AG04449 (cell line): Measurements from ENCODE around the gene C4BPB.

ENCODE experiments used
- CTCF ChIA-PET: fragments of 350-600 bp; formaldehyde crosslinking; extraction: SDS; loops from one replicate; lab custom pipeline; 2021; ENCODE audit warnings: antibody characterized with exemption; lab: Yijun Ruan, JAX
- POLR2A ChIA-PET: fragments of 400-600, 350-600 bp; formaldehyde crosslinking; extraction: SDS; loops from one replicate; lab custom pipeline; 2020; ENCODE audit warnings: antibody characterized with exemption, inconsistent platforms; lab: Yijun Ruan, JAX
- DNase-seq: peaks from one replicate; pipeline ENCODE4 v3.0.0-alpha.2; 2010; ENCODE audit warnings: low read depth, low spot score
- H3K4me3 ChIP-seq: 2 replicates; pipeline ENCODE4 v1.5.1; 2011; ENCODE audit warnings: low read depth, mild to moderate bottlenecking, control low read depth, low read length
- TF ChIP-seq, protein P1 (sequence below): IDR thresholded peaks from one replicate; pipeline ENCODE4 v1.5.1; 2011; ENCODE audit warnings: mild to moderate bottlenecking, moderate library complexity, low read length, control low read depth, inconsistent platforms; ENCODE audit not compliant: insufficient read depth; ENCODE audit errors: missing control alignments

C4BPB gene

DNA sequence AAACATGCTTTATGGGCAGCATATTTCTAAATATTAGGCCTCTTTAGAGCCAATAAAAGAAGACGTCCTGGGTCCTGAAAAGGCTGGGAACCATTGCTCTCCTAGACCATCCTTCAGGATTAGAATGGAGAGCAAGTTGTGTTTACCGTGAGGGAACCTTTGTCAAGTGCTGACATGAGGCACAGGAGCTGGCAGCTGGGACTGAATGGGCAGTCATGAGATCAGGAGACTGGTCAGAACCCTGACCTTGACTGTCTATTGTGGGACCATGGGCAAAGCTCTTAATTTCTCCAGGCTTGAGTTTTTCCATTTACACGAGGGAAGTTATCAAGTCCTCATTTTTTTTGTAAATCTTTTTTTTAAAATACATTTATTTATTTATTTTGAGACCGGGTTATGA lies 30.4 kb upstream of the C4BPB start:
- POLR2A ChIA-PET, result no interaction called here
- TF ChIP-seq, protein P1, sequence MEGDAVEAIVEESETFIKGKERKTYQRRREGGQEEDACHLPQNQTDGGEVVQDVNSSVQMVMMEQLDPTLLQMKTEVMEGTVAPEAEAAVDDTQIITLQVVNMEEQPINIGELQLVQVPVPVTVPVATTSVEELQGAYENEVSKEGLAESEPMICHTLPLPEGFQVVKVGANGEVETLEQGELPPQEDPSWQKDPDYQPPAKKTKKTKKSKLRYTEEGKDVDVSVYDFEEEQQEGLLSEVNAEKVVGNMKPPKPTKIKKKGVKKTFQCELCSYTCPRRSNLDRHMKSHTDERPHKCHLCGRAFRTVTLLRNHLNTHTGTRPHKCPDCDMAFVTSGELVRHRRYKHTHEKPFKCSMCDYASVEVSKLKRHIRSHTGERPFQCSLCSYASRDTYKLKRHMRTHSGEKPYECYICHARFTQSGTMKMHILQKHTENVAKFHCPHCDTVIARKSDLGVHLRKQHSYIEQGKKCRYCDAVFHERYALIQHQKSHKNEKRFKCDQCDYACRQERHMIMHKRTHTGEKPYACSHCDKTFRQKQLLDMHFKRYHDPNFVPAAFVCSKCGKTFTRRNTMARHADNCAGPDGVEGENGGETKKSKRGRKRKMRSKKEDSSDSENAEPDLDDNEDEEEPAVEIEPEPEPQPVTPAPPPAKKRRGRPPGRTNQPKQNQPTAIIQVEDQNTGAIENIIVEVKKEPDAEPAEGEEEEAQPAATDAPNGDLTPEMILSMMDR, result no peak

DNA sequence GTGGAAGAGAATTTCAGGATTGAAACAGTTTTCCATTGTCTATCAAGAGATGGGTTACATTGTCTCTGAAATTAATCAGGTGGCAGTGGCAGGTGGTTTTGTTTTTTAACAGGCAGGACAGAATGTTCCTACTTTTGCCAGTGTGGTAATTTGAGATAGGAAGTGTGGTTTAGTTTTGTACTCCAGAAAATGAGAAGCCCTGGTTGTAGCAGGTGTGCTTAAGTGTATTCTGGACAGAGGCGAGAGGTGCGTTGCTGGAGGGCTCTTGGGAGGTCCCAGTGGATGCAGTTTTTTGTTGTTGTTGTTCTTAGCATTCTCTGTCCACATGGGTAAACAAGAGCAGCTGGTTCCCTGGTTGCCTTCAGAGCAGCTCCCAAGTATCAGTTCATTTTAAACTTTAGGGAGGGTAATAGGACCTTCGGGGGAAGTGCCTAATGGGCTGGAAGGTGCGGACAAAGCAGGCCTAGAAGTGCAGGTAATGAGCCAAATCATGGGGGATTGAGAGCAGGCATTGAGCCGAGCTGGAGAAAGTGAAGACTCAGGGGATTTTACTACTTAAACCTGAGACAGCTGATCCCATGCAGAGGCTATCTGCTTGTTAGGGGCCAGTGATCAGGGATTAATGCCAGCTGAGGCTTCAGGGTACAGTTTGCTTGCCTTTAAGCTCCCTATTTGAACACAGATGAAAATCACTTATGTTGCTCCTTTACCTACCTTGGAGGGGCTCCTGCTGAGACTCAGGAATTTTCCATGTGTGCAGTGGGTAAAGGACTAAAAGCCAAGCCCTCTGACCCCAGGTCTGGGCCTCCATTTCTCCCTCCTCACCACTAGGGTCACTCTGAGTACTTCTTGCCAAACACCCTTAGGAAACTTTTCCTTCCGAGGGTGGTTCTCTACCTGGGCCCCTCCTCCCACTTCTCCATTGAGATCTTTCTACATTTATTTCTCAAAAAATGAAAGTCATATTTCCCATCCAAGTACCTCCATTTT lies 29.5 kb upstream of the C4BPB start:
- H3K4me3 ChIP-seq, result no peak overlapping the region
- CTCF ChIA-PET, result interaction anchor here (1.0 to 3.6 kb wide), 3 partner anchors 9 to 20 kb away, joined by 3 to 14 read pairs (median 3); no protein-coding TSS in a partner anchor
- TF ChIP-seq, protein P1, result no peak
- no peak for DNase-seq
- POLR2A ChIA-PET, result no interaction called here

More for the DNA sequence above, 30.4 kb upstream of the C4BPB start:
- CTCF ChIA-PET, result interaction anchor here (1.0 to 3.6 kb wide), 3 partner anchors 8 to 21 kb away, joined by 3 to 14 read pairs (median 4); no protein-coding TSS in a partner anchor
- no peak overlapping the region for H3K4me3 ChIP-seq
- DNase-seq, result no peak

DNA sequence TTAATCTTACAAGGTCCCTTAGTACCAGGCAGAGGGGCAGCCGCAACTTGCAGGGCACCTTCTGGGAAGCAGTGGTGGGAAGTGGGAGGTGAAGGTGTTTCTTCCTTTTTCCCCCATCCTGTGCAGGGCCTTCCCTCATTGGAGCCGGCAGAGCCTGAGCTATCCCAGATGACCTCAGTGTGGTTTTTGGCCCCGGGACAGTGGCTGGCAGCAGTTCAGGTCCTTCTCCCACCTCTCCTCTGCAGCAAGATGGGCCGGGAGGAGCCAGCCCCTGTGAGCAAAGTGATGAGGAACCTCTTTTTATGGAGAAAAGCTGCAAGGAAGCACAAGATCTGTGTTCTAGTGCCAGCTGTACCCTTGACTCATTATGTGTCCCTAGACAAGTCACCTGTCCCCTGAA lies 28.8 kb upstream of the C4BPB start:
- POLR2A ChIA-PET, result no interaction called here

DNA sequence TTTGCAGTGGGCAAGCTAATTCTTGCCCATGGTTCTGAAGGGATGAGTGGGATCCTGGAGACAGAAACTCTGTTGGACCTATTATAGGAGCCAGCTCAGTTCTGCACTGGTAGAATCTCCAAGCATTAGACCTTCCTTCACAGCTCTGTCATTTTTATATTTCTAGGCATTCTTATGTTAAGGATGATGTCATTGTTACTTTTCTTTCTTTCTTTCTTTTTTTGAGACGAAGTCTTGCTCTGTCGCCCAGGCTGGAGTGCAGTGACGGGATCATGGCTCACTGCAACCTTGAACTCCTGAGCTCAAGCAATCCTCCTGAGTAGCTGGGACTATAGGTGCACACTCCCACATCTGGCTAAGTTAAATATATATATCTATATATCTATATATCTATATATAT lies 28.1 kb upstream of the C4BPB start:
- ChIA-PET POLR2A (no interaction called here), CTCF (interaction anchor here (0.9 to 1.4 kb wide), 5 partner anchors 8 to 20 kb away, joined by 3 to 5 read pairs (median 3); partner anchors contain the start of gene PFKFB2)
- H3K4me3 ChIP-seq, result no peak overlapping the region
- DNase-seq, result no peak
- TF ChIP-seq, protein P1, result no peak

More for the DNA sequence above, 28.8 kb upstream of the C4BPB start:
- DNase-seq, result no peak
- CTCF ChIA-PET, result interaction anchor here (0.9 to 1.4 kb wide), 4 partner anchors 11 to 20 kb away, joined by 3 to 5 read pairs (median 4); no protein-coding TSS in a partner anchor
- TF ChIP-seq, protein P1, result no peak
- H3K4me3 ChIP-seq, result no peak overlapping the region

DNA sequence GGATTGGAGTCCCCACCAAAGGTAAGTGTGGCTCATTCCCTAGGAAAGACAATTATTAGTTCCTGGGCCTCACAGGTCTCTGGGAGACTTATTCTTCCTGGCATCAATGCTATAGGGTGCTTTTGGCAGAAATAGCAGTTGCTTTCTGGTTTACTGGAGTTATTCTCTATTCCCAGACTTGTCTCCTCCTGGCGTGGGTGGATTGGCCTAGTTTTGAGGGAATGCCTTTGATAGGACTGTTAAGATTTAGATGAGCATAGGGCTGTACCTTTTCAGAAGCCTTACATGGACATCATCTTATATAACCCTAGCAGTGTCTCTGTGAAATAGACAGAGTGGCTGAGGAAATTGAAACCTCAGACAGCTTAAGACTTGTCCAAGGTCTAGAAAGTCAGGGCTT lies 26.6 kb upstream of the C4BPB start:
- CTCF ChIA-PET, result interaction anchor here (0.9 to 3.9 kb wide), 2 partner anchors 13 to 16 kb away, joined by 3 to 12 read pairs; no protein-coding TSS in a partner anchor
- H3K4me3 ChIP-seq, result no peak overlapping the region
- TF ChIP-seq, protein P1, result no peak
- no peak for DNase-seq
- POLR2A ChIA-PET, result no interaction called here

DNA sequence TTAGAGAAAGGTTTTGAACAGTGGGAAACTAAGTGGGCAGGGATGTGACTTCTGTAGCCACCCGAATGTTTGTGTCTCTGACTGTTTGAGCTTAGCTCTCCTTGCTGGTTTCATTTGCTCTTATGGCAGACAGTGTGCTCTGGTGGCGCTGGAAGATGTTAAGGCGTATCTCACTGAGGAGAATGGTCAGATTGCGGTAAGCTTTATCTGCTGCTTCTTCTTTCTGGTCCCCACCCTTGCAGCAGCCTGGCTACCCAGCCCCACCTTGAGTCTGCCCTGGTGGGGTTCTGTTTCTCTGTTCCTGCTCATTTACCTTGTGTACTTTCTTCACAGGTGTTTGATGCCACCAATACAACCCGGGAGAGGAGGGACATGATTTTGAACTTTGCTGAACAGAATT lies 25.6 kb upstream of the C4BPB start:
- no peak for DNase-seq
- ChIA-PET POLR2A (no interaction called here), CTCF (interaction anchor here (0.9 to 3.9 kb wide), 2 partner anchors 14 to 15 kb away, joined by 3 to 12 read pairs; no protein-coding TSS in a partner anchor)
- H3K4me3 ChIP-seq, result no peak overlapping the region
- TF ChIP-seq, protein P1, result no peak
